K562 (cell line): Measurements from ENCODE around the gene TEX38. TPM values are rescaled to one million over a fixed set of nuclear protein-coding genes. Genes with fewer than 3 reads are reported as not detected.

Experiments
- HDGF ChIP-seq: fragments of 450-650 bp; IDR thresholded peaks from 2 replicates; pipeline ENCODE4 v1.6.1; 2016
- ILF3 ChIP-seq: fragments of 450-650 bp; IDR thresholded peaks from 2 replicates; pipeline ENCODE4 v1.6.1; 2018; ENCODE audit warnings: antibody characterized with exemption, mild to moderate bottlenecking, moderate library complexity, borderline replicate concordance
- POLR2AphosphoS5 ChIP-seq: IDR thresholded peaks from 2 replicates; pipeline ENCODE4 v1.6.1; 2011; ENCODE audit warnings: mild to moderate bottlenecking, low read depth, low read length, moderate library complexity; ENCODE audit not compliant: control insufficient read depth, insufficient read depth
- SAP30 ChIP-seq: fragments of 200-600 bp; sonication (generic); IDR thresholded peaks from 2 replicates; pipeline ENCODE4 v1.6.1; 2012; ENCODE audit warnings: borderline replicate concordance, low read depth, mild to moderate bottlenecking, moderate library complexity, low read length, control low read depth, inconsistent platforms; ENCODE audit not compliant: insufficient read depth, poor library complexity, severe bottlenecking
- XRCC3 ChIP-seq: fragments of 450-650 bp; IDR thresholded peaks from 2 replicates; pipeline ENCODE4 v1.6.1; 2017; ENCODE audit warnings: mild to moderate bottlenecking, moderate library complexity
- ZC3H4 ChIP-seq: sonication (generic); formaldehyde crosslinking; IDR thresholded peaks from 2 replicates; pipeline ENCODE4 v1.9.0; 2021; ENCODE audit warnings: missing genetic modification reagents, borderline replicate concordance
- ZNF184 ChIP-seq: sonication (generic); formaldehyde crosslinking; IDR thresholded peaks from 2 replicates; pipeline ENCODE4 v1.5.0; 2020; ENCODE audit warnings: missing genetic modification reagents
- ZNF232 ChIP-seq: sonication (generic); formaldehyde crosslinking; IDR thresholded peaks from 2 replicates; pipeline ENCODE4 v1.8.0; 2022; ENCODE audit warnings: mild to moderate bottlenecking, missing genetic modification reagents
- ZNF695 ChIP-seq: fragments of 450-650 bp; formaldehyde crosslinking; IDR thresholded peaks from 2 replicates; pipeline ENCODE4 v1.4.0; 2020; ENCODE audit warnings: mild to moderate bottlenecking, moderate library complexity
- ZNF764 ChIP-seq: fragments of 250-450 bp; sonication (Bioruptor Pico); IDR thresholded peaks from 2 replicates; pipeline ENCODE4 v1.4.0; 2020; ENCODE audit warnings: low read depth, mild to moderate bottlenecking, moderate library complexity
- ZSCAN32 ChIP-seq: fragments of 450-650 bp; formaldehyde crosslinking; IDR thresholded peaks from 2 replicates; pipeline ENCODE4 v1.4.0; 2020; ENCODE audit warnings: mild to moderate bottlenecking, moderate library complexity
- polyA plus RNA-seq, 8 experiments: library from polyadenylated mRNA; depleted of rRNA in 4 of 8; stranded (reverse) in 5 of 8; unstranded in 3 of 8; fragments of >200 nt; fragmentation: Nextera tagmentation in 2 of 8; fragmentation: Illumina TruSeq in 1 of 8; extraction: Ambion mirVana in 2 of 8; extraction: Trizol in 1 of 8; gene quantifications; 2 replicates each; pipeline versions ENCODE4 v1.2.1 to v1.2.3, GENCODE V29; 2011 to 2014; ENCODE audit warnings: inconsistent platforms in 1 of 8, missing spikeins in 1 of 8
- total RNA-seq, 7 experiments: library from RNA; depleted of rRNA in 6 of 7; stranded (reverse); fragments of >200 nt in 6 of 7; fragmentation: Illumina TruSeq in 2 of 7; extraction: Trizol in 2 of 7; gene quantifications; 2 replicates each; pipeline versions ENCODE4 v1.2.1 to v1.2.3, GENCODE V29; 2011 to 2021; ENCODE audit warnings: low replicate concordance in 1 of 7
- TF ChIP-seq, protein P1 (sequence below): fragments of 250-450 bp; sonication (Bioruptor Pico); IDR thresholded peaks from 2 replicates; pipeline ENCODE4 v1.8.0; 2022; ENCODE audit warnings: inconsistent platforms, mild to moderate bottlenecking, moderate library complexity, borderline replicate concordance
- TF ChIP-seq, protein P2 (sequence below): sonication (generic); formaldehyde crosslinking; IDR thresholded peaks from 2 replicates; pipeline ENCODE4 v1.8.1; 2023; ENCODE audit warnings: mild to moderate bottlenecking, missing genetic modification reagents
- TF ChIP-seq, protein P3 (sequence below): fragments of 450-650 bp; IDR thresholded peaks from 2 replicates; pipeline ENCODE4 v1.6.1; 2016; ENCODE audit warnings: missing biosample characterization, missing genetic modification characterization
- TF ChIP-seq, protein P4 (sequence below): fragments of 250-450 bp; sonication (Bioruptor Pico); IDR thresholded peaks from 2 replicates; pipeline ENCODE4 v1.8.0; 2022; ENCODE audit warnings: inconsistent platforms

Gene TEX38
- total and polyA plus RNA-seq, 9 of the 15 experiments (the other 6 are each of a cell fraction or from before 2014, with no cell fraction given): not detected

DNA sequence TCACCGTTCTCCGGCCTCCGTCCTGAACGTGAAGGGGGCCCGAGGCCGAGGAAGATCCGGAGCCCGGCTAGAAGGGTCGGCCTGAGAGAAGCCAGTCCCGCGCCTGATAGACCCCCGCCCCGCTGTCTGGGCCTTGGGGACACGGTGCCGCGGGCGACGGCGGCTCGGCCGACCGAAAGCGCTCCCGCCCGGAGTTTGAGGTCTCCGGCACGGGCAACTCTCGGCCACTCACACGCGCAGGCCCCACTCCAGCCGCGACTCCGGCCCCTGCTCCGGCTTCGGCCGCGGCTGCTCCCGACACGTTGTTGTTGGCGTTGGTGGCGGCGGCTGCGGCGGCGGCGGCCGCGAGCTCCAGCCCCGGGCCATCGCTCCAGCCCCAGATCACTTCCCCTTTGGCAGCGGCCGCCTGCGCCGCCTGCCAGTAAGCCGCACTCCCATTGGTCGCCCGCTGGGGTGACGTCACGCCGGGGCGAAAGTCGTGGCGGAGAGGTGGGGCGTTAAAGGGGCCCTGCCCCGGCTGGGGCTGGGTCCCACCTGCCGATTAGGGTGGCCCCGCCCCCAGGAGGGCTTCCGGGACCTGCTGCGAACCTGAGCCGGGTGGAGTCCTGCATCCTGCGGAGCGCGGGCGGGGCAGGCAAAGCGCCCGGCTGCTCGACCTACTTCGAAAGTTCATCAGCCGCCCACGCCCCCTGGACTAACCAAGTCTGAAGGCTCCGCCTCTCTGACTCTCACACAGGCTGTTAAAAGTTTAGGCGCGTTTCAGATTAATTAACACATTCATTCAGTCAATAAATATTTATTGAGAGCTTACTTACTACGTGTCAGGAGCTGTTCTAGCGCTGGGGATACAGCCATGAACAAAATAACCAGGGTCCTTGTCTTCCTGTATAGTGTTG lies 47.3 kb downstream of the TEX38 start, which contains the start of gene EFCAB14 (continued):
- TF ChIP-seq ZC3H4 (CRISPR knock-in tag): 0 out of 2 replicates have a peak, but pooled peaks have one; percentile 65
- peak; percentile 48; the same call in 1 of the 2 replicates for TF ChIP-seq ZNF232
- no peak for TF ChIP-seq ZSCAN32
- TF ChIP-seq ZNF184 (CRISPR knock-in tag): no peak
- TF ChIP-seq ILF3: no peak
- TF ChIP-seq, protein P1, sequence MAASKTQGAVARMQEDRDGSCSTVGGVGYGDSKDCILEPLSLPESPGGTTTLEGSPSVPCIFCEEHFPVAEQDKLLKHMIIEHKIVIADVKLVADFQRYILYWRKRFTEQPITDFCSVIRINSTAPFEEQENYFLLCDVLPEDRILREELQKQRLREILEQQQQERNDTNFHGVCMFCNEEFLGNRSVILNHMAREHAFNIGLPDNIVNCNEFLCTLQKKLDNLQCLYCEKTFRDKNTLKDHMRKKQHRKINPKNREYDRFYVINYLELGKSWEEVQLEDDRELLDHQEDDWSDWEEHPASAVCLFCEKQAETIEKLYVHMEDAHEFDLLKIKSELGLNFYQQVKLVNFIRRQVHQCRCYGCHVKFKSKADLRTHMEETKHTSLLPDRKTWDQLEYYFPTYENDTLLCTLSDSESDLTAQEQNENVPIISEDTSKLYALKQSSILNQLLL (CRISPR knock-in tag): no peak
- TF ChIP-seq, protein P2, sequence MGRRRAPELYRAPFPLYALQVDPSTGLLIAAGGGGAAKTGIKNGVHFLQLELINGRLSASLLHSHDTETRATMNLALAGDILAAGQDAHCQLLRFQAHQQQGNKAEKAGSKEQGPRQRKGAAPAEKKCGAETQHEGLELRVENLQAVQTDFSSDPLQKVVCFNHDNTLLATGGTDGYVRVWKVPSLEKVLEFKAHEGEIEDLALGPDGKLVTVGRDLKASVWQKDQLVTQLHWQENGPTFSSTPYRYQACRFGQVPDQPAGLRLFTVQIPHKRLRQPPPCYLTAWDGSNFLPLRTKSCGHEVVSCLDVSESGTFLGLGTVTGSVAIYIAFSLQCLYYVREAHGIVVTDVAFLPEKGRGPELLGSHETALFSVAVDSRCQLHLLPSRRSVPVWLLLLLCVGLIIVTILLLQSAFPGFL (CRISPR knock-in tag): 0 out of 2 replicates have a peak, but pooled peaks have one; percentile 21
- no peak for TF ChIP-seq ZNF695 (CRISPR knock-in tag)
- no peak for TF ChIP-seq HDGF
- TF ChIP-seq, protein P3, sequence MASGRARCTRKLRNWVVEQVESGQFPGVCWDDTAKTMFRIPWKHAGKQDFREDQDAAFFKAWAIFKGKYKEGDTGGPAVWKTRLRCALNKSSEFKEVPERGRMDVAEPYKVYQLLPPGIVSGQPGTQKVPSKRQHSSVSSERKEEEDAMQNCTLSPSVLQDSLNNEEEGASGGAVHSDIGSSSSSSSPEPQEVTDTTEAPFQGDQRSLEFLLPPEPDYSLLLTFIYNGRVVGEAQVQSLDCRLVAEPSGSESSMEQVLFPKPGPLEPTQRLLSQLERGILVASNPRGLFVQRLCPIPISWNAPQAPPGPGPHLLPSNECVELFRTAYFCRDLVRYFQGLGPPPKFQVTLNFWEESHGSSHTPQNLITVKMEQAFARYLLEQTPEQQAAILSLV (tag): no peak
- TF ChIP-seq POLR2AphosphoS5: peak; percentile 69
- no peak for TF ChIP-seq ZNF764 (CRISPR knock-in tag)
- TF ChIP-seq XRCC3: no peak
- TF ChIP-seq, protein P4, sequence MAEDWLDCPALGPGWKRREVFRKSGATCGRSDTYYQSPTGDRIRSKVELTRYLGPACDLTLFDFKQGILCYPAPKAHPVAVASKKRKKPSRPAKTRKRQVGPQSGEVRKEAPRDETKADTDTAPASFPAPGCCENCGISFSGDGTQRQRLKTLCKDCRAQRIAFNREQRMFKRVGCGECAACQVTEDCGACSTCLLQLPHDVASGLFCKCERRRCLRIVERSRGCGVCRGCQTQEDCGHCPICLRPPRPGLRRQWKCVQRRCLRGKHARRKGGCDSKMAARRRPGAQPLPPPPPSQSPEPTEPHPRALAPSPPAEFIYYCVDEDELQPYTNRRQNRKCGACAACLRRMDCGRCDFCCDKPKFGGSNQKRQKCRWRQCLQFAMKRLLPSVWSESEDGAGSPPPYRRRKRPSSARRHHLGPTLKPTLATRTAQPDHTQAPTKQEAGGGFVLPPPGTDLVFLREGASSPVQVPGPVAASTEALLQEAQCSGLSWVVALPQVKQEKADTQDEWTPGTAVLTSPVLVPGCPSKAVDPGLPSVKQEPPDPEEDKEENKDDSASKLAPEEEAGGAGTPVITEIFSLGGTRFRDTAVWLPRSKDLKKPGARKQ (CRISPR knock-in tag): no peak
- peak; percentile 86 for TF ChIP-seq SAP30
